Effector CD8-positive, alpha-beta T cell (primary cell): ENCODE data around the gene WWTR1.

Experiments
- DNase-seq: peaks from one replicate; lab custom pipeline; 2025; lab: John Stamatoyannopoulos, UW

WWTR1 gene

DNA sequence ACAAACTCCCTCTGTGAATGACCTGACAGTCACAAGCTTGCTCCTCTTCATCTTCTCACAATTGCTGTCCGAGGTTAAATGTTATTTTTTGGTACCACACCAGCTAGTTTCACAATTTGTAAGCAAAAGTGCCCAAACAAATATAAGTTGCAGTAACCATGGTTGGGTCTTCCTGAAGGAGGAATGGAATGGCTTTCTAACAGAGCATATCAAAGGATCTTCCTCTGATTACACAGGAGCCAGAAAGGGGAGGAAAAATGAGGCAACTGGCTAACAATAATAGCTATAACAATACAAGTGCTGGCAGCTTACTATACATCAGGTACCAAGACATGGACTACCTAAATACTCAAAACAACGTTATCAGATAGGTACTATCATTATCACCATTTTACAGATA is 90.4 kb downstream of the WWTR1 start:
- DNase-seq: no peak

DNA sequence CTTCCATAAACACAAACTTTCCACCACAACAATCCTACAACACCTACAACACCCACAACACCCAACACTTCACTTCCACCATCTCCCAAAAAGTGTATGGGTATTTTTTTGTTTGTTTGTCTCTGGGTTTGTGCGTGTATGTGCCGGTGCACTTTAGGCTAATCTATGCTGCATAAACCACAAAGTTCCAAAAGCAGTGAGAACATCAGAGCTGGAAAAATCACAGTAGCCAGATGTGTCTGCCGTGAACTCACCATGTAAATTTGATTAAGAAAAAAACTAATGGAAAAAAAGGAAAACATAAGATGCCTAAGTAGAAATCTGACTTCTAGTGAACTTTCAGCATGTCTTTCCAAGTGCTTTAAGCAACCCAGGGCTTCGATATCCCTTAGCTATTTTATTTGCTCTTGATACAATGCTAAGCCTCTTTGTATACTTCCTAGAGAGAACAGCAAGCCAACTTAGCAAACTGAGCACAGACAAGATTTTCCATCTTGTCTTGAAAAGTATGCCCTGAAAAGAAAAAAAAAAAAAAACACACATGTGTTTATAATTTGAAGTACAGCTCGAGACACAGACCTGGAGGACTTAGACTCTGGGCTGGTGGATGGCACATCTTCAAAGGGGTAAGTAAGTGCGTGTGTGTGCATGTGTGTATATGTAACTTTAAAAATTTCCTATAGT is 91.4 kb downstream of the WWTR1 start:
- DNase-seq: no peak

DNA sequence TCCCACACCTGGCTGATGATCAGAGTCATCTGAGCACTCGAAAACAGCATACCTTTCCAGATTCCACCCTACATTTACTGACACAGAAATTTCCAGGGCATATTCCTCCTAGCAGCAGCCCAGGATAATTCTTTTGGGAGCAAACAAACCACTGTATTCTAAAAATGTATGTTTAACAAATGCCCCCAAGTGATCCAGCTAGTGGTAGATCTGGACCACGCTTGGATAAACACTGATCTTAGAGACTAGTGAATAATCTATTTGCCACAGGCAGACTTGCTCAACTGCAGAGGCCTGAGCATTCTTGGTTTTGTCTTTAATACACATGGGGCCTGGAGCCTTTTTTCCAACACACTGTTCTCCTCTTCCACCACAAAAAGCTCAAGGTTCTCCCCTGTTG is 93.7 kb downstream of the WWTR1 start:
- no peak for DNase-seq

DNA sequence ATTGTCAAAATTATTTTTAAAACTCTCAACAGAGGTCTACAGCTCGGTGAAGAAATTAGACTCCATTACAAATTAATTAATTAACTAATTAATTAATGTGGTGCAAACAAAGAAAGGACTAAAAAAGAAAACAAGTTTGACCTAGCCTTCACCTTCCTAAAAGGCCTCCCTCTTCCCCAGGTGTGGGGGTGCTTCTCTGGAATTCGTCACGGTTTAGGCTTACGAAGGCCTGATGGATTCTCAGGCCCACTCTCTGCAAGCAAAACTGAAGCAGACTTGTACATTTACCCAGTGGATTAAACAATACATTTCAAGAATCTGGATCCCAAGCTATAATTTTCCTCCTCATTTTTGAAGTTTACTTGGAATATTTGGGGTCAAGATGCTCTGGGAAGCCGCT is 94.7 kb downstream of the WWTR1 start:
- no peak for DNase-seq

DNA sequence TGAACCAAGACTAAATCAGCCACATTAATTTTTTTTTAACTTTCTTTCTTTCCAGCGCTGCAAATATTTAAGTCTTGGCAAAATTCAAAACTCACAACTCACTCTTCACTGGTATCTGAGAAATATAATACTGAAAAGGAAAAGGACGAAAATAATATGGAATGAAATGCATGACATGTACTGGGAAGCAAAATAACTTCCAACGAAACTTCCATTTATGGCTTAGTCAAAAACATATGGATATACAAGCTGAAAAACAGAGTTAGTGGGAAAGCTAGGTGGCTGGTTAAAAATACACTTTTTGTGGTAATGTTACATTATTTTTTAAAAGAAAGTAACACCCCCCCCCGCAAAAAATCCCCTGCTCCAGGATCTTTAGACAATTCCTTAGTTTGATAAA is 97.2 kb downstream of the WWTR1 start:
- DNase-seq: no peak

DNA sequence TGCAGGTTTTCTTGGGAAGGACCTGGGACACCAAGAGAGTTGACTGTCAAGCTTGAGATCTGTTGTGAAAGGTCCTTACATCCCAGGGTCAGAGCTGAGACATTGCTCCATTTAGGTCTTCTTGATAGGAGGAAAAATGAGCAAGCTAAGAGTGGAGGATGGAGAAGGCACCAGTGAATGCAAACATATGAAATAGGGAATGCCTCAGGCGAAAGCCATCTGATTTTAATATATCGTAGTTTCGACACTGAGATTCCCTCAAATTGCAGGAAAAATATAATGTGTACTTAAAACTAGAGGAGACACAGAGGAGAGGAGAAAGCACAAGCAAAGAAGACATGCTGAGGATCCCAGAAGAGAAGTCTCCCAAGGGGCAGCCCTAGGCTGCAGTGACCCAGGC is 97.8 kb downstream of the WWTR1 start:
- no peak for DNase-seq

DNA sequence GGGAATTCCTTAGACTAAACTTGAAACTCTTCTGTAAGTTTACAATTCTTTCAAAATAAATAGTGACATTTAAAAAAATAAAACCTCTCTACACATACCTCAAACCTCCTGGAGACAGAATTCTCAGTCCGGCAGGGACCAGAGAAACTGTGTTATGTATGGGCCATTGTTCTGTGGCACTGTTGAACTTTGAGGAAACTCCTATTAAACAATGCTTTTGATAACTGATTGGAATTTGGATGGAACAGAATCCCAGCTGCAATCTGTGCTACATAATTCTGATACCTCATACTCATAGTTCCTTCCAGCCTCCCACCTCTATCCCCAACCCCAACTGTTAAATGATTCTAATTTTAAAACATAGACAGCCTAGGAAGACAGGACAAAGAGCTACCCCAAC is 98.3 kb downstream of the WWTR1 start:
- DNase-seq: no peak

DNA sequence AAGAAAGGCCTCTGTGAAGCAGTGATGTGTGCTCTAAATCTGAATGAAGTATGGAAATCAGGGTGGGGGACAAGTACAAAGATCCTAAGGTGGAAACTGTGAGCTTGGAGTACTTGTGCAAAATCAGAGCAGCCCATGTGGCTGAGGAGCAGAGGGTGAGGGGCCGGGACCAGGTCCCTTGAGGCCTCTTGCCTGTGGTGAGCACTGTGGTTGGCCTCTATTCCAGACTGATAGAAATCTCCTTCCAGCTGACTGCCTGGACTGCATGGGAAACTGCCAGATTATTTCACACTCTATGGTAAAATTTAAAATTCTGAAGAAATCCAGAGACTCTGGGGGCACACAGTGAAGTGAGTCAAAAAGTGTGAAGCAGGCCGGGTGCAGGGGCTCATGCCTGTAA is 101.9 kb downstream of the WWTR1 start:
- DNase-seq: no peak

DNA sequence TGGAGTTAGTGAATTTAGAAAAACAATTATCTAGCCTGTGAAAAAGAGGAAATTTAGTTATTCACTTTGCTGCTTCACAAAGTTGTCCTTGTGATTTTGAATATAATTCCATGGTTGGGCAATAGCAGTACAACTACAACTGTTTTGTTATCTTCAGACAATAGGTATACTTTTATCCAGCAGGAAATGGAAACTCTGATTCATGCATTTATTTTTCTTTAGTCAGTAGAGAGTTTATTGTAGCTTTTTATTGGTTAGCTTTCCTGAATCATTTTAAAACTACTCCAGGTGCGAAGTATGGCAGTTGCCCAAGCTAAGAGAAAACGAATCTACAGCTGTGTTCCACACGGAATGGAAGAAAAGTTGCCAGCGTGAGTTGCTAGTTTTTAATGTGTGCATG is 103.0 kb downstream of the WWTR1 start:
- no peak for DNase-seq

DNA sequence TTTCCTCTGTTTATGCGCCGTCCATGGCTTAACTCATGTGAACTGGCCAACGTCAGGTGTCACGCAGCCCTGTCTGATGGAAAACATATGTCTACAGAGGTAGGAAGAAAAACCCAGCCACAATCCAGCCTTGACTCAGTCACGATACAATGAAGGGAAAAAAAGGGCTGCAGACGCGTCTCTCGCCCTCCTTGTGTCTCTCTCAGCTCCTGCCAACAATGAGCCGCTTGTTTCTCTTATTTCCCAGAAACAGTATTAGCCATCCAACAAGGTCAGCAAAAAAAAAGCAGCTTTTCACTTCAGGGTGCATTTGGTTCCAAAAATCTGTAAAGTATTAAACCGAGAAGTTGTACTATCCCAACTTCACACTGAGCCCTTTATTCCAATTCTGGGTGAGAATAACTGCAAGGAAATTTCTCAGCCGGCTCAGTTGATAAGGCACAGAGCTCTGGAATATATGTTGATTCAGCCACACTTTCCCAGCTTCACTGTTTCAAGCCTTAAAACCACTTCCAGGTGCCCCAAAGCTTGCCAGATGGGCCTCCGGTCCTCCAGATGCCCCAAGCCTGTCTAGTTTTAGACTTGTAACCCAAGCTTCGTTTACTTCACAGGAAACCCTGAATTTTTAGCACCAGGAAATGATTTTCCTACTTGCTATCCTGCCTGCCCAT is 103.9 kb downstream of the WWTR1 start:
- DNase-seq: no peak

DNA sequence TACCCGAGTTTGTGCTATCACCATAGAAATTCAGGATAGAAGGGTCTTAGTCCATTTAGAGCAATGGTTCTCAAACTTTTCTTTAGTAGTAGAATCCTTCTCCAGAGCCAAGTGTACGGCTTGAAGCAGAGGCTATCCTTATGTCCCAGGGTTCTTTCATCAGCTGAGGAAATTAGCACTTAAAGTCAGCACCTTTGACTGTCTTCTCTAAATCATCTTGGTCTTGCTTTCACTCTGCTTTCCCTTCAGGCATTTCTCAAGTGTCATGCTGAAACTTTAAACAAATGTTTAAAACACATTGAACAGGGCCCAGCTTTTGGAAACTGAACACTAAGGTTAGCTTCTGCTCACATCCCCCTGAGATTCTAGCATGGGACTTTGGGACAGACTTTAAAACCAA is 105.1 kb downstream of the WWTR1 start:
- DNase-seq: no peak

DNA sequence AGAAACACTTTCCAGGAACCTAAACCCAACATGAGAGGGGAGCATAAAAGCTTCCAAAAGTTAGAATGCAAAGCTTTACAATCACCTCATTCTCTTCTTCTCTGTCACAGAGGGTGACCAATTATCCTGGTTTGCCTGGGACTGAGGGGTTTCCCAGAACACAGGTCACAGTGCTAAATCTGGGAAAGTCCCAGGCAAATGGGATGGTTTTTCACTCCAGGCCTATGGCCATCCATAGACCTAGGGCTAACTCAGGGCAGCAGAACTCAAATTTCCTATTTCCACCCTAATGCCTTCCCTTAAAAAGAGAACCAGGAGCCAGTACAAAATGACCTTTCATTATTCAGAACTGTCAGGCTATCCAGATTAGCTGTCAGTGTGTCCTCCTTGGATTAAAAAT is 106.3 kb downstream of the WWTR1 start:
- no peak for DNase-seq

DNA sequence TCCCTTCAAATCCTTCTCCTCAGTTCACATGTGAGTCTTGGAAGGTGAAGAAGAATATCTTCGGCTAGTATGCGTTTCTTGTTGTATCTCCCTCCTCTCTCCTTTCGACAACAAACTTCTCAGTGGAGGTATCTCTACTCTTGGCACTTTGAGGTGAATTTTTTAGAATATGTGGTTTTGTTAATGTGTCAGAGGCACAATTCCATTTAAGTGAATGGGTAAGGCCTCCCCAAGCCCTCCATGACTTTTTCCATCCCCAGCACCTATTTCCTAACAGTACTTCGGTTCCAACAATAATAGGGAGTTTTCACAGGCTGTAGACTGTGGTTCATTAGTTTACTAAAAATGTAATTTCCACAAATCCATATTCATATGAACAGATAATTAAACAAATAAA is 109.2 kb downstream of the WWTR1 start:
- no peak for DNase-seq

DNA sequence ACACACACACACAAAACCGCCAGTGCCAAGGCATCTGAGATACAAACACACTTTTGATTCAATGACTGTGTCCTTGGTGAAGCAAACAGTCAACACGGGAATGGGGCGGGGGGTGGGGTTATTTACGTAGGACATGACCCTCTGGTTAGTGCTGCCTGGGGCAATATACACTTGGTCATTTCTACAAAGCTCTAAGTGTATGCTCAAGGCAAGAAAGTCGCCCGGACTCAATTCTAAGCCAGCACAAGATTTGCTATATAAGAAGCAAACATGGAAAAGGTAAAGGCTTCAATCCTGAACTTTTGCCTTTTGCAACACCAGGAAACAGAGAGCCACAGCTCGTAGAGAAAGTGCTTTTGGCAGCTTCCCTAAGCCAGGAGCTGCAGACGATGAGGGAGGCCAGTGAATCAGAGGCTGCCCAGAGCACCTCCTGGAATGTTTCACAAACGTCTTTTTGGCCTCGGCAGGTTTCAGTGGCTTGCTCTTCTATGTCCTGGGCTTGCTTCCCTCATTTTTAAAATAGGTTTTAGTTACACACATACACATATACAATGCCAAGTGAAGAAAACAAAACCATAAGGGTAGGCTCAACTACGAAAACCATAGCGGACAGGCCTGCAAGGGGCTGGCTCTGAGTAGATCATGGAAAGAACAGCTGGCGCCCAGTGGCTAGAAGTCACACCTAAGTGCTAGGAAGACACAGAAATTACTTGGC is 109.7 kb downstream of the WWTR1 start:
- no peak for DNase-seq

DNA sequence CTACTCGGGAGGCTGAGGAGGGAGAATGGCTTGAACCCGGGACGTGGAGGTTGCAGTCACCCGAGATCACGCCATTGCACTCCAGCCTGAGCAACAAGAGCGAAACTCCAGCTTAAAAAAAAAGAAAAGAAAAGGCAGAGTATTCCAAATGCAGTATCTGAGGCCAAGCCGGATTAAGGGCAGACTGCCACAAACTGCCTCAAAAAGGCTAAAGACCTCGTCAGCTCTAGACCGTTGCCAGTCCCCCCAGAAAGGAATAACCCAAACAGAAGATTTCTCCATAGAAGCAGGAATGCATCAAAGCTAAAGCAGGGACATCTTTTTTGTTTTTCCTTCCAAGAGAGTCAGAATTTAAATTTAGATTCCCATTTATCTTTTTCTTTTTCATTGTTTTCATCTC is 110.4 kb downstream of the WWTR1 start:
- DNase-seq: no peak

DNA sequence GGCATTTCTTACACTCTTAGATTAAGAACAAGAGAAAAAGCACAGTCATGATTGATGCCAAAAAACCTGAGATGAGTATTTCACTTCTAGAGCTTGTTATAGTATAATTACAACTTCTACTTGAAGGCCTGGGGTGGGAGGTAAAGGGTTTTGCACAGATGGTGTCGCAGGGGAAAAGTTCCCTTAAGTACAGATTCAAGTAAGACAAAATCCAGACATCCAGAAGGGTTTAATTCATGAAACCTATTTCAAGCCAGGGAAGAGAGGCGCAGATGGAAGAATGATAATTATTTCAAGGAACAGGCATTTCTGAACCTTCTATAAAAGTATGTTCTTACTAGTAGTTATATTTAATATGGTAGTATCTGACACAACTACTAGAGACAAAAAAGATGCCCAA is 112.8 kb downstream of the WWTR1 start:
- no peak for DNase-seq

DNA sequence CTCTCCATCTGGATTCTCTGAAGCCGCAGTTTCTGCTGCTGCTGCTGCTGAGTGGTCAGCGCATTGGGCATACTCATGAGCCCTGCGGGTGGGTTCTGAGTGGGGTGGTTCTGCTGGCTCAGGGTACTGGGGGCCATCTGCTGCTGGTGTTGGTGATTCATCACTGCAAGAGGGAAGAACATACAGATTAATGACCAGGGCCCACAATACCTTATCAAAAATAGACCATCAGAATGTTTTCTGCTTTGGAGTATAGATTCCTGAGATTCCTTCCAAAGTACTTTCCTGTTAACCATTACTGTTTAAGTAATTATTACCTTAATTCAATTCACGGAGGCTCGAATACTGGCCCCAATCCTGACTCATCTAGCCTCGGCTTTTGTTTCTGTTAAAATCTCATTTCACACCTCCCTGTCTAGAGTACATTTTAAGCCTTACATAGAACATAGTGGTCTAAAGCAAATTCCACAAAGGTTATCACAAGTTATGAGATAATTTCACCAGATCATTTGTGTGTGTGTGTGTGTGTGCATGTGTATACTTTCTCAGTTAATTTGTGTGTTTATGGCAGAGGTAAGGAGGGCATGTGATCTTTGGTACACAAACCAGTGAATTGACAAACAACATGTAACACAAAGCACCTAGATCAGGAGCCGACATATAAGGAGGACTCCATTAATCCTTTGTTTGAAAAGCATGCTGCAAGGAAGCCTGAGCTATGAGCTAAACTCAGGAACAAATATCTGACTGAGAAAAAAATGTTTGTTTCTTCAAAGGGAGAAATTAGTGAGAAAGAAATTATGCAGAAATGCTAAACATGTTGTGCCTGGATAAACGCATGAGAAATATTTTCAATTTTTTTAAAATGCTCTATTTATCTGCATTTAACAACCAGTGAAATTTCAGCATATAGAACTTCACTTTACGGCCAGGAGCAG is 115.2 kb downstream of the WWTR1 start:
- no peak for DNase-seq

DNA sequence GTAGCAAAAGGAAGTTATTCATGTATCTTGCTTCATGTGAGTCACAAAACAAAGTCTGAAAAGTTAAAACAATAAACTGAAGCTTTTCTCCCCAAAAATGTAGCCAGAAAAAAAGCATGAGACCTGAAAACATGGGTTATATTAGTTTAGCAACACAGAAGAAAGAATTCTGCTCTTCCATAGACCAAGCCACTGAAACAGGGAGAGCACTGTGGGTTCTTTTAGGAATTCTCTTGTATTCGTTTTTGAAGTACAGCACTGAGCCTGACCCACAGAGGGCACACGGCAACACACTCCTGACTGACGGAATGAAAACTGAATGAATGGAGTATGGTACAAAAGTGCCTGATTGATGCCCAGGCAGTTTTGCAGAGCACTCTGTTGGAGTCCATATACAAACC is 116.7 kb downstream of the WWTR1 start:
- DNase-seq: no peak

DNA sequence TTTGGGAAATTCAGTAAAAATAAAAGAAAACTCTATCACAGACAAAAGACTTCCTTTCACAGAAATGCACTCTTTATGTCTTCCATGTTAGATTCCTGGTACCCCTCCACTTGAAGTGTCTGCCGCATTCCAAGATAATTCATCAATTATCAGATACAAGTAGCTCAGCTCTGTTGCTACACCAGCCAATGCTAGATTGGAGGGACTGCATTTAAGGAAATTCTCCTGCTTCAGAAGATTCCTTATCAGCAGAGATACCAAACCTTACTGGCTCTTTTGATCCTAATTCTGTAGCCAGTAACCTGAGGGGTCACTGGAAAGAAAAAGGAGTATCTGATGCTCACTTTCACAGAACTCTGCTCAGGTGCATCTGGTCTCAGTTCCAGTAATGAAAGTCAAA is 119.5 kb downstream of the WWTR1 start:
- no peak for DNase-seq

DNA sequence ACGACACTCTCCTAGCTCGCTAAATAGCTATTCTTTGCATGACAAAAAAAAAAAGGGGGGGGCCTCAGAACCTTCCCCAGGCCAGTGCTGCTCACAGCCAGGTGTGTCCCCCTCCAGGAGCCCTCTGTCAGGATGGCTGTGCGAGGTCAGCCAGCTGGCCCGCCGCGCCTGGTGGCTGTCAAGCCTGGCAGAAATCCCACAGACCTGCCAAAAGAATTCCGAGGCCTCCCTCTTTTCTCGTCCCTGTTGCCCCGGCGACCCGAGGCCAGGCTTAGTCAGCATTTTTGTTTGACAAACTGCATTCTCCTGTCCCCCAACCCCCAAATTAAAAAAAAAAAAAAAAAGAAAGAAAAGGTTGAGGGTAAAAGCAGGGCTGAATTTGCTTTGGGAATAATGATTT is 121.4 kb downstream of the WWTR1 start:
- DNase-seq: no peak

DNA sequence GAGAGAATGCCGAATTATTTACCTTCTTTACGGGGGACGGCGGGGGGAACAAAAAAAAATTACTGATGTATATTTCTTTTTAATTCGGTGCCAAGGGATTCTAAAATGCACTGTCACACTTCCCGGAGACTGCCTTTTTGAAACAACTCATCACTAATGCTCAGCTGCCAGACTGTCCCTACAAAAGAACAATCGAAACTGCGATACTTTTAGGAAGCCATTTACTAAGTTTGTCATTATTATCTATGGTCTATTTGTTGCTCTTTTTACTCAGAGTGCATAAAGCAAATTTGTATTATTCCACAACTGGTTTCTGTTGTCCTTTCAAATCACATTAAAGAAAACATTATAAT is 122.5 kb downstream of the WWTR1 start:
- DNase-seq: no peak

DNA sequence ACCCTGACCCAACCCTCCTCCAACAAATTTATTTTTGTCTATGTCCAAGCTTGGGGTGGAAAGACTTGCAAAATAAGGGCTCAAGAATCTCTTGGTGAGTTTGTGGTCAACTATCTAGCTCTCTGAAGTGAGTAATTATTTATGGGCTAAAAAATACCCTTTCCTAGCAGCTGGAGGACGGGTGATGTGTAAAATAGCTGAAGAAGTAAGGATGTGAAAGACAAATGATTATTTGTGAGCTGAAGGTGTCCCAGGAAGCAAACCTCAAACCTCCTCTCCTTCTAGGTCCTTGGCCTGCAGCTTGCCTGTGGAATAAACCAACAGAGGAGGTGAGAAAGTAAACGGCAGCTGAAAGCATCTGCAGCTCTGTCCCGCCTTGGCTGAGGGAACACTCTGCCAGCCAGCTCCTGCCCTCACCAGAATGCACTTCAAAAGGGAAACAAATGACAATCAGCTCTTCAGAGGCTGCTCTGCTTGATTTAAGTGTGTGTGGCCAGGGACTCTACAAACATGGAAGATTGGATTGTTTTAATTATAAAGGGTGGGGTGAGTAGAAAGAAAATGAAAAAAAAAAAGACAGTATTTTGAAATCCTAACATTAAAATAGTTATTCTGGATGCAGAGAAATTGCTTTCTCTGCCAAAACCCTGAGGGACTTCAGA is 123.0 kb downstream of the WWTR1 start:
- no peak for DNase-seq
